IMR-90 (cell line): ENCODE results near the gene DPRX.

Source experiments
- BHLHE40 ChIP-seq: fragments of 150-350 bp; IDR thresholded peaks from 2 replicates; pipeline ENCODE4 v1.6.1; 2016; ENCODE audit warnings: mild to moderate bottlenecking, low read depth, low read length
- CEBPB ChIP-seq: IDR thresholded peaks from 2 replicates; pipeline ENCODE4 v1.6.1; 2012; ENCODE audit warnings: low read depth, low read length, improper control_type of control experiment
- ELK1 ChIP-seq: fragments of 150-350 bp; IDR thresholded peaks from 2 replicates; pipeline ENCODE4 v1.6.1; 2016; ENCODE audit warnings: low read depth, mild to moderate bottlenecking, low read length, moderate library complexity, borderline replicate concordance
- FOS ChIP-seq: fragments of 150-350 bp; IDR thresholded peaks from 2 replicates; pipeline ENCODE4 v1.6.1; 2016; ENCODE audit warnings: low read depth, low read length
- MAFK ChIP-seq: IDR thresholded peaks from 2 replicates; pipeline ENCODE4 v1.6.1; 2012; ENCODE audit warnings: low read depth, low read length, improper control_type of control experiment
- MXI1 ChIP-seq: IDR thresholded peaks from 2 replicates; pipeline ENCODE4 v1.6.1; 2012; ENCODE audit warnings: low read depth, mild to moderate bottlenecking, low read length, moderate library complexity, borderline replicate concordance
- POLR2A ChIP-seq: IDR thresholded peaks from 2 replicates; pipeline ENCODE4 v1.6.1; 2012; ENCODE audit warnings: mild to moderate bottlenecking, low read depth, low read length
- RCOR1 ChIP-seq: IDR thresholded peaks from 2 replicates; pipeline ENCODE4 v1.6.1; 2012; ENCODE audit warnings: mild to moderate bottlenecking, low read length, improper control_type of control experiment; ENCODE audit not compliant: insufficient replicate concordance
- RFX5 ChIP-seq: IDR thresholded peaks from 2 replicates; pipeline ENCODE4 v1.8.0; 2012; ENCODE audit warnings: low read depth, mild to moderate bottlenecking, low read length, moderate library complexity
- TF ChIP-seq, protein P1 (sequence below): conservative IDR thresholded peaks from 2 replicates; pipeline ENCODE4 v1.5.1; 2012; ENCODE audit warnings: mild to moderate bottlenecking, low read depth, low read length, improper control_type of control experiment
- TF ChIP-seq, protein P2 (sequence below): fragments of 150-350 bp; IDR thresholded peaks from 2 replicates; pipeline ENCODE4 v1.6.1; 2017; ENCODE audit warnings: mild to moderate bottlenecking, antibody characterized with exemption, low read length, low read depth

- TF ChIP-seq RCOR1 (no peak), MXI1 (no peak), MAFK (no peak), RFX5 (no peak), CEBPB (no peak), POLR2A (no peak), BHLHE40 (no peak), FOS (no peak), ELK1 (no peak)
- TF ChIP-seq, protein P1, sequence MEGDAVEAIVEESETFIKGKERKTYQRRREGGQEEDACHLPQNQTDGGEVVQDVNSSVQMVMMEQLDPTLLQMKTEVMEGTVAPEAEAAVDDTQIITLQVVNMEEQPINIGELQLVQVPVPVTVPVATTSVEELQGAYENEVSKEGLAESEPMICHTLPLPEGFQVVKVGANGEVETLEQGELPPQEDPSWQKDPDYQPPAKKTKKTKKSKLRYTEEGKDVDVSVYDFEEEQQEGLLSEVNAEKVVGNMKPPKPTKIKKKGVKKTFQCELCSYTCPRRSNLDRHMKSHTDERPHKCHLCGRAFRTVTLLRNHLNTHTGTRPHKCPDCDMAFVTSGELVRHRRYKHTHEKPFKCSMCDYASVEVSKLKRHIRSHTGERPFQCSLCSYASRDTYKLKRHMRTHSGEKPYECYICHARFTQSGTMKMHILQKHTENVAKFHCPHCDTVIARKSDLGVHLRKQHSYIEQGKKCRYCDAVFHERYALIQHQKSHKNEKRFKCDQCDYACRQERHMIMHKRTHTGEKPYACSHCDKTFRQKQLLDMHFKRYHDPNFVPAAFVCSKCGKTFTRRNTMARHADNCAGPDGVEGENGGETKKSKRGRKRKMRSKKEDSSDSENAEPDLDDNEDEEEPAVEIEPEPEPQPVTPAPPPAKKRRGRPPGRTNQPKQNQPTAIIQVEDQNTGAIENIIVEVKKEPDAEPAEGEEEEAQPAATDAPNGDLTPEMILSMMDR = no peak
- TF ChIP-seq, protein P2, sequence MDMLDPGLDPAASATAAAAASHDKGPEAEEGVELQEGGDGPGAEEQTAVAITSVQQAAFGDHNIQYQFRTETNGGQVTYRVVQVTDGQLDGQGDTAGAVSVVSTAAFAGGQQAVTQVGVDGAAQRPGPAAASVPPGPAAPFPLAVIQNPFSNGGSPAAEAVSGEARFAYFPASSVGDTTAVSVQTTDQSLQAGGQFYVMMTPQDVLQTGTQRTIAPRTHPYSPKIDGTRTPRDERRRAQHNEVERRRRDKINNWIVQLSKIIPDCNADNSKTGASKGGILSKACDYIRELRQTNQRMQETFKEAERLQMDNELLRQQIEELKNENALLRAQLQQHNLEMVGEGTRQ = no peak
Measured at GRCh38 chr19:53642381-53643099, 10.7 kb downstream of the DPRX start.
